GM21723 (cell line): ENCODE data around the gene TPH1.

Source experiments
- ATAC-seq: cut with Tn5 transposase; IDR thresholded peaks from one replicate; pipeline ENCODE4 v1.9.1; 2021; ENCODE audit warnings: mild to moderate bottlenecking, moderate library complexity; ENCODE audit not compliant: unreplicated experiment

TPH1 gene

DNA sequence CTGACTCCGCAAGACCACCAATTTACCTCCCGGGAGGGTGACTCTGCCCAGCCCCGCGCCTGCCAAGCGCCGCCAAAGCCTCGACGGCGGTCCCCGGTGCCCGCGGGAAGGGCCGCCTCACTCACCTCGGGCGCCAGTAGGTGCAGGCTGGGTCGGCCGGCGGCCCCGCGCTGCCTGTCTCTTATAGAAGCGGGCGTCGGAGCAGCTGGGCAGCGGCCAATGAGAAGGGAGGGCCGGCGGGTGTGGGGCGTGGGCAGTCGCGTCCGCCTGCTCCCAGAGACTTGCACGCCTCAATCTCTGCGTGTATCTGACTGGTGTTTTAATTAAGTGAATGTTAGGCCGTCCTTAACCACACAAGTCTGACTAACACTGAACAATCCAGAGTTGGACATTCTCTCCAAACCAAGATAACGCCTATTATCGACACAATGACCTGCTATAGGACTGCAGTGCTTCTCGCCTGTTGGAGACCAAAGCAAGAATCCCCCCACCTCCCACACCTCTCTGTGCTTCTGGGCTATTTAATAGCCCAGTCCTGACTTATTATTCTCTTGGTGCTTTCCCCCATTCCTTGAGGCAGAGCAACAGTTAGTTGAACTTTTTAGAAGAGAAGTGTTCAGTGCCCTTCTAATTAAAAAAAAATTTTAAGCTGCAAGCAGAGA is at the start of gene TPH1:
TPH1 (minus strand) TSS at position 154 of the 662 bp plus-strand sequence. CDS start 5,507 bp downstream, outside the sequence.
- ATAC-seq, result no peak

GRCh38 chr11:18093959-18094358 is 47.9 kb upstream of the TPH1 start:
- no peak for ATAC-seq

GRCh38 chr11:18091731-18092130 is 45.7 kb upstream of the TPH1 start:
- ATAC-seq, result no peak

DNA sequence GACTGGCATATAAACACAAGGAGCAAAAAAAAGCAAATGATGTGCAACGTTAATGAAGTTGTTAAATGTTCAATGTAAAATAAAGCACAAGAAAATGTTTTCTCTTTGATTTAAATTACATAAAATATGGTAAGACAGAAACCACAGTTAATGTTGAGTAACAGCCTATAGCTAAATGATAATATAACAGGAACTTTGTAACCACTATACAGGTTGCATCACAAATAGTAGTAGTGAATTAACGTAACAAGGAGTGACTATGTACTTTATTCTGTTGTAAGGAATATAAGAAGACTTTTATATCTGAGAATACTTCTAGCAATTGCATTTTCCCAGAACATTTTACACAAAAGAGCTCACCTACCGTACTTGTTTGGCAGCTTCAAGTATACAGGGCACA is 42.9 kb upstream of the TPH1 start:
- ATAC-seq, result no peak

DNA sequence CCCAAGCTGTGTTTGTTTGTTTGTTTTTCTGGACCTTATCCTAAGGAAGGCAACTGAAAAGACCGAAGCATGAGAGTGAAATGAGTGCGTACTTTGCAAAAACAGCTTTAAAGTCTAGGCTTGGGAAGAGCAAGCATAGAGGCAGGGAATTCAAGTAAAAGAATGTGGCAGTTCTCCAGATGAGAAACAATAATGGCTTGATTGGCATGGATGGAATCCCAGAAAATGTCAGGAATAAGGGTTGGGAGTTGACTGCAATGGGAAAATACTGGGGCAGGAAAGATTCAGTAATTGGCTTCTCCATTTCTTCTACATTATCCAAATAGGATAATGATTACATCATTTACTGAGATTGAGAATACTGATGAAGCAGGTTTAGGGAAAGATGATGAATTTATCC is 42.3 kb upstream of the TPH1 start:
- no peak for ATAC-seq

DNA sequence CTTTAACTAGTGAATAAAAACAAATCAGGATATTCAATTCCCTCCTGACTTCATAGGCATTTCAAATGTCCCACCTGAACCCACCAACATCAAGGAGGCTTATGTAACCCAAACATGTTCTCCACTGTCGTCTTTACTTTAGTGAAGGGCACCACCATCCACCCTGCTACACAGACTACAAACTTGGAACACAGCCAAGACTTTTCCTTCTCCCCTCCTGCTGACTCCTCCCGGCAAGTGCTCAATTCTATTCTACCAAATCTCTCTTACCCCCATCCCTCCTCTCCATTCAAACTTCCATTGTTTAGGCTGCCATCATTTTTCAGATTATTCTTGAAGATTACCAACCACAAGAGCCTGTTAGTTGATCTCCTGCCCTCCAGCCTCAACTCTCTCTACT is 35.5 kb upstream of the TPH1 start:
- no peak for ATAC-seq

DNA sequence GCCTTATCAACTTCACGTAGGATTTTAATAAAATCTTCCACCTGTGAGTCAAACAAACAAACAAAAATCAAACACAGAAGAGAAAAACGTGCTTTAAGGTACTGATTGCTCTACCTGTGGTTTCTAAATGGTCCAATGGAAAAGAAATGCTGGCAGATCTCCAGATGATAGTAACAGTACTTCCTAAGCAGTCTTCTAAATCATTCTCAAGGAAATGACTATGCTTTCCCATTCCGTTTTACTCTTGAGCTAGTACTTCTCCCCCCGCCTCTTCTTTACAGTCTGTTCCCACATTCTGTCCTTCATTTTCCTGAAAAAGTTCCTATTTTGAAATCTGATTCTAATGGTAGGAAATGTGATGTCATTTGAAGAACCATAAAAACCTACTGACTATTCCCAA is 34.4 kb upstream of the TPH1 start:
- no peak for ATAC-seq

- no peak for ATAC-seq
Observed at GRCh38 chr11:18078909-18079308, 32.8 kb upstream of the TPH1 start.

- no peak for ATAC-seq
Observed at GRCh38 chr11:18075444-18075843, 29.4 kb upstream of the TPH1 start.

GRCh38 chr11:18071098-18071705 is 25.1 kb upstream of the TPH1 start:
- ATAC-seq, result no peak

DNA sequence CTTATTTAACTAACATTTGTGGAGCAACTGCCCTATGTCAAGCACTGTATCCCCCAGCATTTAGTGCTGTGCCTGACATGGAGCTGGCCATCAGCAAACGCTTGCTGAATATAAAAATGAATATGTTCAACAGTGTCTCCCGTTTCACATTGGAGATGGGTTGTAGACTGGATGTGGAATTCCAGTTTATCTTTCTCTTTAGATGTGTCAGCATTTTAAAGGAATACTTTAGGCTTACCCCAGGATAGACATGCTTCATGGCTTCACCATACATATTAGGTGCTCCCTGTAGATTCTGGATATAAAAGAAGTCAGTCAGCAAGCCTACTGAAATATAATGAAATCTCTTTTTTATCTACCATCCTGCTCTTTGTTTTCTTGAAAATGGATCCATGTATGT is 21.3 kb upstream of the TPH1 start:
- ATAC-seq, result no peak

GRCh38 chr11:18066626-18067025 is 20.6 kb upstream of the TPH1 start:
- no peak for ATAC-seq

DNA sequence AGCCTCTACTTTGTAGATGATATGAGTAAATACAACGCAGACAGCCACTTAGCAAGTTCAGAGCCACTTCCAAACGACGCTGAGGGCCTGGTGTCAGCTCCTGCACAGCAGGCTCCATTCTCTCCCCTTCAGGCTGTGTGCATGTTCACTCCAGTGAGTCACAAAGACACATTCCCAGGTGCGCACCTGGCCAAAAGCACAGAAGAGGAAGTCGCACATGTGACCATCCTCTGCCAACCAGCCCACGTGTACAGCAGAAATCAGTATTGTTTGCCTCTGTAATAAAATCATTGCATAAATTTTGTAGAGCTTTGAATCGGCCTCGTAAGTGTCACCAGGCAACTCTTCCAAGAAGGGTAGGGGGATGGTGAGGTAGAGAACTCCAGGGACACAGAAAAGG is 19.5 kb upstream of the TPH1 start:
- ATAC-seq, result no peak

GRCh38 chr11:18064450-18065054 is 18.5 kb upstream of the TPH1 start:
- no peak for ATAC-seq

DNA sequence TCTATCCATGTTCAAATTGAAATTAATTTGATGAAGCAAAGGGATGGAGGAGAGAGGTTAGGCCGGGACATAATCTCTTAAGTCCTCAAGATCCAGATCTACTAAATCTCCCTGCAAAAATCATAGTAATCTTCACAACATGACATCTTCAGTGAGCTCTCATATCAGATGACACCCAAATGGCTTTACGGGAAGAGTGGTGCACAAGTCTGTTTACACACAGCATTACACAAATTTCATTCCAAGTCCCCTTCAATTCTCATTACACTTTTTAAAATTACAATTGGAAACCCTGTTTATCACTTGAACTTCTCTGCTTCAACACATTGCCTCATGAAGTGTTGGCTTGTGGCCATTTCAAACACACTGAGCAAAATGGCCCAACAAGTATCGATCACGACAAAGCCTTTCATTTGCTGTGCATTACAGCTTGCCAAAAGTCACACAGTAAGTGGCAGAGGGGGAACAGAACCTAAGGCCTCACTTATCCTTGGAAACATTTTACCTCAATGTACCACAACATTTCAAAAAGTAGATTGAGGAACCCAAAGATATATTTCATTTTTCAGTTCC is 17.9 kb upstream of the TPH1 start:
- no peak for ATAC-seq

DNA sequence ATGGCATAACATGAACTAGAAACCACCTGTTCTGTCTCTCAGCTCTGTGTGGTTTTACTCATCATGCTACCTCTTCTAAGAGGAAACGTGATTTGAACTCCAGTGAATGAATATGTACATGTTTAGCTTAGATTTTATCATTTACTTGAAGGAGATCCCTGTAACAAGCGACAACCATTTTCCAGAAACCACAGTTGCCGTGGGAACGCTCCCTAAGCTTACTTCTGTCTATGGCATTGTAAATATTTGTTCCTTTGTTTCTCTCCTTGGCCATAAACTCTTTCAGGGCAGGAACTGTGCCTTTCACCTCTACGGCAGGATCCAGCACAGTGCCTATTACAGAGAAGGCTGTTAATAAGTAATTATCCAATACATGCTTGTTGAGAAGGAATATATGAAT is 17.1 kb upstream of the TPH1 start:
- no peak for ATAC-seq

DNA sequence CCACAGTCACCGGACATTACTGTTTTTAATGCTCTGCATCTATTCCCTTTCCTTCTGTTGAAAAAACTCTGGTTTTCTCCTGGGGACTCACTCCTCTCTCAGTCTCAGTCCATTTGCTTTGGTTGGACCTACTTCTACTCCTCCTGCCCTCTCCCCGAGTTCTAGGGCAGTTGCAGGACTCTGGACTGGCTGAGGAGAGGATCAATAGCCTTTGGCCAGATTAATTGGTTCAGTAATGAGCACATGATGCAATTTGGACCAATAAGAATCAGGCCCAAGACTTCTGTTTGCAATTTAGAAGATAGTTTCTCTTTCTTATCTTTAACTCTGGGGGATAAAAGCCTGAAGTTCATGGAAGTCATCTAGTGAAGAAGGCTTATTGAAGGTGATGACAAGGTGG is 15.3 kb upstream of the TPH1 start:
- no peak for ATAC-seq

DNA sequence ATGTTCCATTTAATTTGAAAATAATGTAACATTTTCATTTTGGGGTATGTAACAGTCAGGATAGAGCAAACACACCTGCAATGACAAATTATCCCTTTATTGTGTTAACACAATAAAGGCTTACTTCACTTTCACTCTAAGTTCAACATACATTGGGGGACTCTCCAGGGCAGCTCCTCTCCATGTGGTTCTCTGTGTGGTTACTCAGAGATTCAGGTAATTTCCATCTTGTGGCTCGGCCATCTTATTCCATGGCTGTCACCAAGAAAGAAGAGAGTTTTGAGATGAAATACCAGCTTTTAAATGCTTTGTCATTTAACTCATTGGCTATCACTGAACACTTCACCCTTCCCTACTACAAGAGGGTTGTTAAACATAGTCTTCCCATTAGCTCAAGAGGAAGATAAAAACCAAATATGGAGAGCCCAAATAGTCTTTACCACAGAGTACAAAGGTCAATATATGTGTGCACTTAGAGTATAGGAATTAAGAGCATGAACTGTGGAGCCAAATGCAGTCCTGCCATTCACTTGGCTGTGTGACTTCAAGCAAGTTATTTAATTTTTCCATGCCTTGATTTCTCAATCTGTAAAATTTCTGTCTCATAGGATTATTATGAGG is 10.6 kb upstream of the TPH1 start:
- ATAC-seq, result no peak

GRCh38 chr11:18054511-18055103 is 8.5 kb upstream of the TPH1 start:
- ATAC-seq, result no peak

GRCh38 chr11:18050848-18051247 is 4.8 kb upstream of the TPH1 start:
- ATAC-seq, result no peak

- ATAC-seq, result no peak
Observed at GRCh38 chr11:18036456-18036855, 9.6 kb downstream of the TPH1 start.
